OCI-LY1 (cell line): ENCODE data around the gene PTK7.

Experiments
- EZH2 ChIP-seq: fragments of 200-600 bp; sonication (generic), shearing (Covaris generic); IDR thresholded peaks from 2 replicates; pipeline ENCODE4 v1.8.0; 2017; ENCODE audit warnings: borderline replicate concordance, mixed run types, mild to moderate bottlenecking, antibody characterized with exemption, low read length, moderate library complexity, mixed read lengths
- TF ChIP-seq, protein P1 (sequence below): fragments of 200-600 bp; sonication (generic), shearing (Covaris generic); IDR thresholded peaks from 2 replicates; pipeline ENCODE4 v1.5.1; 2017; ENCODE audit warnings: mild to moderate bottlenecking, antibody characterized with exemption, low read length, moderate library complexity, mixed read lengths

DNA sequence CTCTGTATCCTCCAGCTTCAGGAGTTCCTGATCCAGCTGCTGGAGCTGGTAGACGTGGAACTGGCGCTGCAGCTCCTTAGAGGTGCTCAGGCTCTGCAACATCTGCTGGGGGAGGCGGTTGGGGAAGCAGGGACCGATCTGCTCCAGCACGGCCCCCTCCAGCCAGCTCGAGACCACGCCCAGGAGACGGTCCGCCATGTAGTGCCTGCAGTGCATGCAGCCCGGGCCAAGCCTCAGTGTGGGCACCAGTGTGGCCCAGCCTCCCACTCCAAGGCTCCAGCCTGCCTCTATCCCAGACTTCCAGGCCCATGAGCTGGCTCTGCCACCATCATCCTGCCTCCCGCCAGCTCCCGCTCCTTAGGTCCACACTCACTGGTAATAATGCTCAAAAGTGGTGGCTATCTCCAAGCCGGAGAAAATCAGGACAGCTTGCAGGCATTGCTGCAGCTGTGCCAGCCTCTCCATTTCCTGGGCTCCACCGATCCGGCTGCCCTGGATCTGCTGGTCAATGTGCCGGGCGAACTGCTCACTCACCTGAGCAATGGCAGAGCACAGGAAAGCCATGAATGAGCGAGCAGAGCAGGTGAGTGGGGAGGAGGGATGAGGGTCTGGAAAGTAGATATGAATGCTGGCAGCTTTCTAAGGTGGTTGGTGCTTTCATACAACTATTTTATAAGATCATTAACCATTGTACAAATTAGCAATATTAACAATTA is 35.4 kb upstream of the PTK7 start:
- TF ChIP-seq, protein P1, sequence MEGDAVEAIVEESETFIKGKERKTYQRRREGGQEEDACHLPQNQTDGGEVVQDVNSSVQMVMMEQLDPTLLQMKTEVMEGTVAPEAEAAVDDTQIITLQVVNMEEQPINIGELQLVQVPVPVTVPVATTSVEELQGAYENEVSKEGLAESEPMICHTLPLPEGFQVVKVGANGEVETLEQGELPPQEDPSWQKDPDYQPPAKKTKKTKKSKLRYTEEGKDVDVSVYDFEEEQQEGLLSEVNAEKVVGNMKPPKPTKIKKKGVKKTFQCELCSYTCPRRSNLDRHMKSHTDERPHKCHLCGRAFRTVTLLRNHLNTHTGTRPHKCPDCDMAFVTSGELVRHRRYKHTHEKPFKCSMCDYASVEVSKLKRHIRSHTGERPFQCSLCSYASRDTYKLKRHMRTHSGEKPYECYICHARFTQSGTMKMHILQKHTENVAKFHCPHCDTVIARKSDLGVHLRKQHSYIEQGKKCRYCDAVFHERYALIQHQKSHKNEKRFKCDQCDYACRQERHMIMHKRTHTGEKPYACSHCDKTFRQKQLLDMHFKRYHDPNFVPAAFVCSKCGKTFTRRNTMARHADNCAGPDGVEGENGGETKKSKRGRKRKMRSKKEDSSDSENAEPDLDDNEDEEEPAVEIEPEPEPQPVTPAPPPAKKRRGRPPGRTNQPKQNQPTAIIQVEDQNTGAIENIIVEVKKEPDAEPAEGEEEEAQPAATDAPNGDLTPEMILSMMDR = no peak
- TF ChIP-seq EZH2 = no peak
